ENCODE results near the gene TSPOAP1. TPM values are rescaled to one million over a fixed set of nuclear protein-coding genes. Genes with fewer than 3 reads are reported as not detected.

Gene TSPOAP1
- total and polyA plus RNA-seq, 2 of the 4 experiments (the other 2 are of a cell fraction) = 0.90 to 1.6 TPM

- POLR2A ChIA-PET (ENCODE audit: unreplicated experiment) = no interaction called here
- no peak for DNase-seq
- BruUV-seq (replicated peaks) = no TSS peak
Observed at GRCh38 chr17:58311429-58311894, 17.1 kb downstream of the TSPOAP1 start.

More at GRCh38 chr17:58311429-58311894, 17.1 kb downstream of the TSPOAP1 start:
- Histone ChIP-seq H3K27ac (ENCODE audit: insufficient read depth, low read length) (no peak overlapping the region), H3K9me1 (ENCODE audit: insufficient read depth, low read length) (no peaks in the 10 kb centered on the region), H3K4me2 (ENCODE audit: low read depth, low read length) (no peak overlapping the region), H3K23ac (ENCODE audit: low read depth, low read length) (no peak overlapping the region), H2BK5ac (ENCODE audit: low read depth, low read length, poor library complexity, severe bottlenecking) (no peak overlapping the region), H2AK5ac (ENCODE audit: low read depth, low read length) (no peak overlapping the region), H3K79me1 (ENCODE audit: low read depth in 1 of 2, low read length in 2 of 2) (no peaks in the 10 kb centered on the region), H3K4ac (ENCODE audit: low read depth, low read length) (no peak overlapping the region), H4K20me1 (ENCODE audit: insufficient read depth, low read length) (no peaks in the 10 kb centered on the region), H3K4me3 (ENCODE audit: insufficient read depth, low read depth, low read length) (no peak overlapping the region), H2BK15ac (ENCODE audit: low read depth, low read length) (no peak overlapping the region), H3K9ac (ENCODE audit: low read depth, low read length) (no peak overlapping the region), H3K9me3 (ENCODE audit: control insufficient read depth, insufficient read depth, low read length) (no peaks in the 10 kb centered on the region), H3K36me3 (ENCODE audit: control insufficient read depth, insufficient read depth, low read length) (no peaks in the 10 kb centered on the region), H2BK120ac (ENCODE audit: low read depth, low read length) (no peak overlapping the region), H2AFZ (replicated peaks; ENCODE audit: low read length, poor library complexity) (no peak overlapping the region), H3K18ac (ENCODE audit: low read depth, low read length) (no peak overlapping the region), H2AK9ac (replicated peaks; ENCODE audit: low read depth, low read length, poor library complexity) (no peak overlapping the region), H3K14ac (replicated peaks; ENCODE audit: low read depth, low read length) (no peak overlapping the region), H3K4me1 (ENCODE audit: control insufficient read depth, insufficient read depth, low read length) (no peaks in the 10 kb centered on the region), H3K27me3 (ENCODE audit: control insufficient read depth, insufficient read depth, low read length) (peaks cover 2% of the 10 kb centered on the region; the same call in 1 of the 2 replicates), H2BK20ac (ENCODE audit: low read depth, low read length) (no peak overlapping the region), H4K5ac (ENCODE audit: low read depth, low read length) (no peak overlapping the region), H3K56ac (ENCODE audit: extremely low read depth, insufficient read depth, low read length) (no peak overlapping the region), H4K91ac (ENCODE audit: insufficient read depth, low read depth, low read length) (no peak overlapping the region), H4K8ac (ENCODE audit: low read depth in 2 of 2, low read length in 2 of 2) (no peak overlapping the region)
- dilution Hi-C loops (cut with HindIII; ENCODE audit: low sequenced_read_pairs, unreplicated experiment) = no loop called here
- in situ Hi-C loops (cut with MboI; ENCODE audit: low sequenced_read_pairs) = no loop called here
- CTCF ChIA-PET = no interaction called here
- 67% methylated on average over 4 of the region's 9 CpGs; no CpG with 5 or more reads in 1 of the 2 experiments for WGBS, 2 experiments (ENCODE audit: extremely low coverage in 2 of 2, insufficient read length in 1 of 2)
- no peak for TF ChIP-seq SMC3 (IDR thresholded peaks at IDR 0.05; ENCODE audit: low read depth, low read length)
- TF ChIP-seq CHD1 (IDR thresholded peaks at IDR 0.05; ENCODE audit: low read depth, low read length) = no peak
- TF ChIP-seq FOS (IDR thresholded peaks at IDR 0.05; ENCODE audit: low read depth, low read length) = no peak
- TF ChIP-seq NFE2L2 (IDR thresholded peaks at IDR 0.05; ENCODE audit: low read depth, low read length) = no peak
- no peak for TF ChIP-seq RAD21 (IDR thresholded peaks at IDR 0.05; ENCODE audit: low read length)
- TF ChIP-seq MXI1 (IDR thresholded peaks at IDR 0.05; ENCODE audit: borderline replicate concordance, low read depth, low read length) = no peak
- no peak for TF ChIP-seq POLR2A (IDR thresholded peaks at IDR 0.05; ENCODE audit: low read depth, low read length)
- TF ChIP-seq, protein P1, sequence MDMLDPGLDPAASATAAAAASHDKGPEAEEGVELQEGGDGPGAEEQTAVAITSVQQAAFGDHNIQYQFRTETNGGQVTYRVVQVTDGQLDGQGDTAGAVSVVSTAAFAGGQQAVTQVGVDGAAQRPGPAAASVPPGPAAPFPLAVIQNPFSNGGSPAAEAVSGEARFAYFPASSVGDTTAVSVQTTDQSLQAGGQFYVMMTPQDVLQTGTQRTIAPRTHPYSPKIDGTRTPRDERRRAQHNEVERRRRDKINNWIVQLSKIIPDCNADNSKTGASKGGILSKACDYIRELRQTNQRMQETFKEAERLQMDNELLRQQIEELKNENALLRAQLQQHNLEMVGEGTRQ (IDR thresholded peaks at IDR 0.05; ENCODE audit: low read depth, low read length) = no peak
- intact Hi-C loops (cut with micrococcal nuclease) = no loop called here
- no peak for ATAC-seq (ENCODE audit: low read depth)

Data from IMR-90 (cell line).